ENCODE data around the gene PAFAH1B2. TPM values are rescaled to one million over a fixed set of nuclear protein-coding genes. Genes with fewer than 3 reads are reported as not detected.
"Not testable (repeated sequence)": the region's sequence is repeated elsewhere in the genome, so short reads cannot be mapped to it uniquely, and the experiment has no call there.

PAFAH1B2 gene
- total and polyA plus RNA-seq, 2 of the 8 experiments (the other 6 are each of a cell fraction or from before 2014, with no cell fraction given): 38.2 to 161 TPM

- no peak for TF ChIP-seq ATF2 (IDR thresholded peaks at IDR 0.05; ENCODE audit: low read length)
- no peak for TF ChIP-seq KDM5A (IDR thresholded peaks at IDR 0.05; ENCODE audit: low read length)
- no peak for TF ChIP-seq NANOG (IDR thresholded peaks at IDR 0.05; ENCODE audit: insufficient read depth, low read depth, low read length, poor library complexity, severe bottlenecking)
- no peak for TF ChIP-seq CEBPB (IDR thresholded peaks at IDR 0.05; ENCODE audit: low read depth, low read length)
- TF ChIP-seq CTCF (IDR thresholded peaks at IDR 0.05; ENCODE audit: control extremely low read depth in 1 of 3, insufficient read depth in 1 of 3, low read depth in 1 of 3, low read length in 3 of 3): no peak
- no peak for TF ChIP-seq MAX (IDR thresholded peaks at IDR 0.05)
Measured at GRCh38 chr11:117110294-117110950, 33.7 kb upstream of the PAFAH1B2 start (continued).

DNA sequence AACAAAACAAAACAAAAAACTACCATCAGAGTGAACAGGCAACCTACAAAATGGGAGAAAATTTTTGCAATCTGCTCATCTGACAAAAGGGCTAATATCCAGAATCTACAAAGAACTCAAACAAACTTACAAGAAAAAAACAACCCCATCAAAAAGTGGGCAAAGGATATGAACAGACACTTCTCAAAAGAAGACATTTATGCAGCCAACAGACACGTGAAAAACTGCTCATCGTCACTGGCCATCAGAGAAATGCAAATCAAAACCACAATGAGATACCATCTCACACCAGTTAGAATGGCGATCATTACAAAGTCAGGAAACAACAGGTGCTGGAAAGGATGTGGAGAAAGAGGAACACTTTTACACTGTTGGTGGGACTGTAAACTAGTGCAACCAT is 31.6 kb upstream of the PAFAH1B2 start:
- H3K56ac ChIP-seq (replicated peaks; ENCODE audit: insufficient read length, low read depth, low read length); H3K4me3 ChIP-seq (ENCODE audit: extremely low read depth in 1 of 4, insufficient read depth in 2 of 4, low read depth in 3 of 4, low read length in 4 of 4); H3K27ac ChIP-seq (ENCODE audit: low read depth, low read length); H2BK20ac ChIP-seq (ENCODE audit: low read length); H3K14ac ChIP-seq (ENCODE audit: insufficient read length); H3K23me2 ChIP-seq (ENCODE audit: low read depth, low read length); H2BK120ac ChIP-seq (replicated peaks; ENCODE audit: low read depth, low read length); H3K79me1 ChIP-seq (ENCODE audit: low read depth, low read length); H3K18ac ChIP-seq (ENCODE audit: extremely low read depth, low read length); H2AFZ ChIP-seq (ENCODE audit: low read length); H2AK5ac ChIP-seq (ENCODE audit: low read depth, low read length); H4K91ac ChIP-seq (replicated peaks; ENCODE audit: insufficient read length, low read length); H3K79me2 ChIP-seq (ENCODE audit: control insufficient read depth in 1 of 2, insufficient read depth in 2 of 2, low read length in 2 of 2); H4K20me1 ChIP-seq (replicated peaks in 1 of 2; ENCODE audit: control insufficient read depth in 1 of 2, insufficient read depth in 2 of 2, low read length in 2 of 2); DNase-seq (ENCODE audit: low read depth in 1 of 2, low spot score in 2 of 2); H4K5ac ChIP-seq (ENCODE audit: insufficient read length, low read depth, low read length); H2BK5ac ChIP-seq (ENCODE audit: low read depth, low read length); CTCF ChIA-PET (ENCODE audit: partially characterized antibody); H3K4me2 ChIP-seq (ENCODE audit: insufficient read depth in 1 of 2, low read depth in 2 of 2, low read length in 2 of 2); H3K9me3 ChIP-seq (ENCODE audit: insufficient read depth in 2 of 2, low read depth in 1 of 2, low read length in 1 of 2); H2BK15ac ChIP-seq (ENCODE audit: low read length); POLR2A ChIA-PET (ENCODE audit: partially characterized antibody); H3K9ac ChIP-seq (replicated peaks in 1 of 4; ENCODE audit: extremely low read depth in 1 of 4, low read depth in 3 of 4, low read length in 3 of 4); H4K8ac ChIP-seq (ENCODE audit: extremely low read depth, insufficient read depth, low read length); H3K4me1 ChIP-seq (replicated peaks in 1 of 4; ENCODE audit: control insufficient read depth in 3 of 4, insufficient read depth in 4 of 4, low read length in 3 of 4); H3K36me3 ChIP-seq (ENCODE audit: control insufficient read depth in 2 of 4, insufficient read depth in 4 of 4, low read length in 3 of 4); H3K23ac ChIP-seq (ENCODE audit: insufficient read length); H3K27me3 ChIP-seq (replicated peaks in 1 of 4; ENCODE audit: control insufficient read depth in 3 of 4, extremely low read depth in 1 of 4, insufficient read depth in 3 of 4, low read length in 3 of 4); FAIRE-seq; H3K4ac ChIP-seq (replicated peaks; ENCODE audit: insufficient read length, low read depth, low read length); H2BK12ac ChIP-seq (ENCODE audit: low read depth, low read length): not testable (repeated sequence)
- WGBS, 2 experiments (ENCODE audit: extremely low coverage in 1 of 2, insufficient coverage in 1 of 2, insufficient read length in 1 of 2, insufficient replicate concordance in 2 of 2, low coverage in 1 of 2, low lambda C conversion rate in 2 of 2, missing lambda C conversion rate in 1 of 2): 84% methylated on average over 3 of the region's 3 CpGs; no CpG with 5 or more reads in 1 of the 2 experiments

Measured in H1 (cell line).